PFSK-1 (cell line): Measurements from ENCODE around the gene PARP15.

Experiments
- FOXP2 ChIP-seq: optimal IDR thresholded peaks from 2 replicates; pipeline ENCODE3; 2011; ENCODE audit warnings: borderline replicate concordance, control low read depth, inconsistent platforms; ENCODE audit not compliant: insufficient read depth; ENCODE audit errors: extremely low read length, extremely low read depth
- POLR2AphosphoS5 ChIP-seq: IDR thresholded peaks from 2 replicates; pipeline ENCODE4 v1.6.1; 2012; ENCODE audit warnings: low read depth, mild to moderate bottlenecking, control low read depth, low read length, moderate library complexity
- REST ChIP-seq, 2 experiments: IDR thresholded peaks; 2 replicates each; pipeline versions ENCODE4 v1.6.1 to v1.8.0; 2011 to 2012; ENCODE audit warnings: low read depth in 2 of 2, low read length in 2 of 2, control low read depth in 1 of 2, inconsistent platforms in 1 of 2, mild to moderate bottlenecking in 1 of 2, moderate library complexity in 1 of 2; ENCODE audit not compliant: insufficient read depth in 1 of 2
- SIN3A ChIP-seq: IDR thresholded peaks from 2 replicates; pipeline ENCODE4 v1.6.1; 2012; ENCODE audit warnings: mild to moderate bottlenecking, low read length, moderate library complexity, borderline replicate concordance; ENCODE audit not compliant: insufficient read depth
- TAF1 ChIP-seq: IDR thresholded peaks from 2 replicates; pipeline ENCODE4 v1.6.1; 2012; ENCODE audit warnings: low read length, control low read depth, borderline replicate concordance; ENCODE audit not compliant: insufficient read depth

PARP15 gene

GRCh38 chr3:122621112-122621511 is 43.7 kb downstream of the PARP15 start:
- TF ChIP-seq SIN3A (no peak), POLR2AphosphoS5 (no peak), FOXP2 (no peak), TAF1 (no peak), REST (IDR thresholded peaks at IDR 0.05; ENCODE audit: insufficient read depth in 1 of 2, low read depth in 2 of 2, low read length in 2 of 2) (no peak)

GRCh38 chr3:122623031-122623829 is 45.8 kb downstream of the PARP15 start:
- TF ChIP-seq FOXP2 (no peak), SIN3A (no peak), POLR2AphosphoS5 (no peak), REST (IDR thresholded peaks at IDR 0.05; ENCODE audit: insufficient read depth in 1 of 2, low read depth in 2 of 2, low read length in 2 of 2) (no peak), TAF1 (no peak)

- TF ChIP-seq SIN3A (no peak), FOXP2 (no peak), TAF1 (no peak), POLR2AphosphoS5 (no peak), REST (IDR thresholded peaks at IDR 0.05; ENCODE audit: insufficient read depth in 1 of 2, low read depth in 2 of 2, low read length in 2 of 2) (no peak)
Measured at GRCh38 chr3:122626515-122627180, 49.2 kb downstream of the PARP15 start.

GRCh38 chr3:122627301-122627700 is 49.9 kb downstream of the PARP15 start:
- TF ChIP-seq REST (IDR thresholded peaks at IDR 0.05; ENCODE audit: insufficient read depth in 1 of 2, low read depth in 2 of 2, low read length in 2 of 2): no peak
- TF ChIP-seq SIN3A: no peak
- TF ChIP-seq TAF1: no peak
- TF ChIP-seq POLR2AphosphoS5: no peak
- TF ChIP-seq FOXP2: no peak

- TF ChIP-seq SIN3A (no peak), REST (IDR thresholded peaks at IDR 0.05; ENCODE audit: insufficient read depth in 1 of 2, low read depth in 2 of 2, low read length in 2 of 2) (no peak), POLR2AphosphoS5 (no peak), FOXP2 (no peak), TAF1 (no peak)
Measured at GRCh38 chr3:122628567-122628966, 51.1 kb downstream of the PARP15 start.
